Kidney (tissue), 14 donors: ENCODE measurements around the gene NKX2-2. TPM values are rescaled to one million over a fixed set of nuclear protein-coding genes. Genes with fewer than 3 reads are reported as not detected.

ENCODE experiments used
- DNase-seq, 5 donors: peaks; one replicate each; pipeline ENCODE4 v3.0.0-alpha.2; 2013 to 2020
- FAIRE-seq: peaks from 2 replicates; lab custom pipeline; 2012; peaks lifted over from hg19 to GRCh38; lab: Jason Lieb, UNC
- H3K27ac ChIP-seq, 2 donors: one replicate each; pipeline ENCODE4 v1.7.0; 2013; ENCODE audit warnings: low read depth in 2 of 2, low read length in 2 of 2, inconsistent platforms in 1 of 2
- H3K27me3 ChIP-seq: one replicate; pipeline ENCODE4 v1.7.1; 2013; ENCODE audit warnings: low read length, inconsistent platforms; ENCODE audit not compliant: control insufficient read depth, insufficient read depth
- H3K36me3 ChIP-seq, 3 donors: one replicate each; pipeline versions ENCODE4 v1.7.0 to v1.7.1; 2013; ENCODE audit warnings: low read length in 3 of 3, control low read depth in 1 of 3, inconsistent platforms in 1 of 3; ENCODE audit not compliant: insufficient read depth in 3 of 3, control insufficient read depth in 2 of 3
- H3K4me1 ChIP-seq, 3 donors: one replicate each; pipeline versions ENCODE4 v1.7.0 to v1.7.1; 2013; ENCODE audit warnings: low read length in 3 of 3, inconsistent platforms in 1 of 3, low read depth in 1 of 3; ENCODE audit not compliant: control insufficient read depth in 2 of 3, insufficient read depth in 2 of 3
- H3K4me3 ChIP-seq, 3 donors: one replicate each; pipeline versions ENCODE4 v1.7.0 to v1.8.1; 2013; ENCODE audit warnings: low read length in 3 of 3, control low read depth in 1 of 3, inconsistent platforms in 1 of 3
- H3K9ac ChIP-seq, 3 donors: one replicate each; pipeline versions ENCODE4 v1.7.0 to v1.7.1; 2013; ENCODE audit warnings: low read length in 3 of 3, control low read depth in 1 of 3, inconsistent platforms in 1 of 3
- H3K9me3 ChIP-seq, 3 donors: one replicate each; pipeline versions ENCODE4 v1.7.0 to v1.7.1; 2013; ENCODE audit warnings: low read length in 3 of 3, control low read depth in 1 of 3, inconsistent platforms in 1 of 3; ENCODE audit not compliant: control insufficient read depth in 2 of 3, insufficient read depth in 1 of 3
- intact Hi-C: fragments of 100-400 bp; cut with DNase I; formaldehyde crosslinking; loops from one replicate; pipeline ENCODE4 v1.11.1; 2022
- polyA plus RNA-seq: library from polyadenylated mRNA; stranded (reverse); fragments of 350-450 nt; fragmentation: Illumina TruSeq; extraction: RNeasy Lipid Tissue Mini Kit (QIAGEN cat#74804); gene quantifications from one replicate; pipeline ENCODE4 v1.2.3, GENCODE V29; 2014; ENCODE audit warnings: low read depth, low replicate concordance; ENCODE audit not compliant: insufficient read depth
- total RNA-seq: library from RNA; stranded (reverse); fragmentation: NEBNext Ultra II Directional; extraction: Animal tissue kit (Norgen Biotek cat#: 25700); gene quantifications from one replicate; pipeline ENCODE4 v1.2.1, GENCODE V29; 2021
- TF ChIP-seq, protein P1 (sequence below): IDR thresholded peaks from 3 replicates; pipeline ENCODE4 v1.5.1; 2012; ENCODE audit warnings: mild to moderate bottlenecking, moderate library complexity, borderline replicate concordance; ENCODE audit not compliant: insufficient read depth; ENCODE audit errors: extremely low read depth
- donor health status: control.
- donor health status: control.
- donor health status: control.
- donor health status: control.
- donor health status: control.
- donor health status: DM: yes; HTN: yes; CAD: no.
- donor health status: Normal renal cell carcinoma (clear cell type).

NKX2-2 gene
- total and polyA plus RNA-seq, 2 donors from 2014 or later, result not detected

DNA sequence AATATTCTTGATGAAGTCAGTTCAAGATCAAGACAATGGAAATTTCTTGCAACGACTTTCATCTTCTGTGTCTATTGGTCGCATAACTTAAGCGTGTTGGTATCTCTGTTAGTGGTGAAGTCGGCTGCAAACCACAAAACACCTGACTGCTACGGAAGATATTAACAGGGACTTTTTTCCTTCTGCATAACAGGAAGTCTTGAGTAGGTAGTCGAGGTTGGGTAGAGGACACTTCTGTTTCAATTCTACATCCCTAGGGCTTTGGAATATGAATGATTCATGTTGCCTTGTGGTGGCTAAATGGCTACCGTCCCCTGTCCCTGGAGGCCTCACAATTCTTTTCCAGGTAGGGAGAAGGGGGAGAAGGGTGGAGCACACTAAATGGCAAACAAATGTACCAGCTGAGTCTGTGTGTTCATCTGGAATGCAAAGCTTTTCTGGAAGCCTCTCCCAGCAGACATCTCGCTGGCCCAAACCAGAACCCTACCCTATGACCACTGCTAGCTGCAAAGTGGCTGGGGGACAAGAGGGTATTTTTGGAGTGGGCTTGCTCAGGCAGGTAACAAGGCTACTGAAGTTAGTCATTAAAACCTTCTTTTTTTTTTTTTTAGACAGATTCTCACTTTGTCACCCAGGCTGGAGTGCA lies 34.6 kb upstream of the NKX2-2 start:
- DNase-seq (no peak), FAIRE-seq (no peak)
- Histone ChIP-seq H3K27ac (no peak overlapping the region), H3K9ac (no peak overlapping the region), H3K27me3 (no peaks in the 10 kb centered on the region), H3K36me3 (no peaks in the 10 kb centered on the region), H3K4me3 (no peak overlapping the region), H3K9me3 (no peaks in the 10 kb centered on the region), H3K4me1 (no peaks in the 10 kb centered on the region)
- intact Hi-C loops, result no loop called here
- TF ChIP-seq, protein P1, sequence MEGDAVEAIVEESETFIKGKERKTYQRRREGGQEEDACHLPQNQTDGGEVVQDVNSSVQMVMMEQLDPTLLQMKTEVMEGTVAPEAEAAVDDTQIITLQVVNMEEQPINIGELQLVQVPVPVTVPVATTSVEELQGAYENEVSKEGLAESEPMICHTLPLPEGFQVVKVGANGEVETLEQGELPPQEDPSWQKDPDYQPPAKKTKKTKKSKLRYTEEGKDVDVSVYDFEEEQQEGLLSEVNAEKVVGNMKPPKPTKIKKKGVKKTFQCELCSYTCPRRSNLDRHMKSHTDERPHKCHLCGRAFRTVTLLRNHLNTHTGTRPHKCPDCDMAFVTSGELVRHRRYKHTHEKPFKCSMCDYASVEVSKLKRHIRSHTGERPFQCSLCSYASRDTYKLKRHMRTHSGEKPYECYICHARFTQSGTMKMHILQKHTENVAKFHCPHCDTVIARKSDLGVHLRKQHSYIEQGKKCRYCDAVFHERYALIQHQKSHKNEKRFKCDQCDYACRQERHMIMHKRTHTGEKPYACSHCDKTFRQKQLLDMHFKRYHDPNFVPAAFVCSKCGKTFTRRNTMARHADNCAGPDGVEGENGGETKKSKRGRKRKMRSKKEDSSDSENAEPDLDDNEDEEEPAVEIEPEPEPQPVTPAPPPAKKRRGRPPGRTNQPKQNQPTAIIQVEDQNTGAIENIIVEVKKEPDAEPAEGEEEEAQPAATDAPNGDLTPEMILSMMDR, result no peak

DNA sequence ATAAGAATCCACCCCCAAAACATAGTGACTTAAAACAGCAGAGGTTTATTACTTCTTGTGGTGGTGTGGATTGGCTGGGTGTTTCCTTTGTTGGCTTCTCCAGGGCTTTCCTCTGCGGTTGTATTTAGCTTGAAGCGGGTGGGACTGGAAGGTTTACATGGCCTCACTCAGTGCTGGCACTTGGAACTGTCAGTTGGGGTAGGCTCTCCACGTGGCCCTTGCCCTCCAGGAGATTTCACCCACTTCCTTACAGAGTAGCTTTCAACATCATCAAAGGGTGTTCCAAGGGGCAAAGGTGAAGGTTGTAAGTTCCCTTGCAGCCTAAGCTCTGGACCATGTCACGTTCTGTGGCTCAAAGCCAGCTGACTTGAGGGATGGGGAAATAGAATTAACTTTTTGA lies 32.5 kb upstream of the NKX2-2 start:
- FAIRE-seq (no peak), DNase-seq (no peak)
- Histone ChIP-seq H3K27me3 (no peaks in the 10 kb centered on the region), H3K27ac (no peak overlapping the region), H3K4me1 (no peaks in the 10 kb centered on the region), H3K4me3 (no peak overlapping the region), H3K36me3 (no peaks in the 10 kb centered on the region), H3K9ac (no peak overlapping the region), H3K9me3 (no peaks in the 10 kb centered on the region)
- TF ChIP-seq, protein P1, result no peak
- intact Hi-C loops, result no loop called here

DNA sequence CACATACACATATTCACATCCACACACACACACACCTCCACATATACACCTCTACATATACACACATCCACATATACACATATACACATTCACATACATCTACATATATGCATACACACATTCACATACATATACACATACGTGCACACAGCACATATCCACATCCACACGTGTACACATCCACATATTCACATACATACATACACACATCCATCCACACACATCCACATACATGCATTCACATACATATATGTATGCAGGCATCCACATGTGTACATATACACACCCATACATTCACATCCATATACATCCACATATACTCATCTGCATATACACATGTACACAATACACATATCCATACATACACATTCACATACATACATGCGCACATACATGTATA lies 25.6 kb upstream of the NKX2-2 start:
- TF ChIP-seq, protein P1, result no peak
- Histone ChIP-seq H3K9me3 (peaks cover 0 to 4% (median 0%) of the 10 kb centered on the region in 3 donors), H3K9ac (no peak overlapping the region), H3K27ac (no peak overlapping the region), H3K36me3 (no peaks in the 10 kb centered on the region), H3K4me3 (no peak overlapping the region), H3K4me1 (no peaks in the 10 kb centered on the region), H3K27me3 (no peaks in the 10 kb centered on the region)
- FAIRE-seq (no peak), DNase-seq (no peak)
- intact Hi-C loops, result no loop called here

DNA sequence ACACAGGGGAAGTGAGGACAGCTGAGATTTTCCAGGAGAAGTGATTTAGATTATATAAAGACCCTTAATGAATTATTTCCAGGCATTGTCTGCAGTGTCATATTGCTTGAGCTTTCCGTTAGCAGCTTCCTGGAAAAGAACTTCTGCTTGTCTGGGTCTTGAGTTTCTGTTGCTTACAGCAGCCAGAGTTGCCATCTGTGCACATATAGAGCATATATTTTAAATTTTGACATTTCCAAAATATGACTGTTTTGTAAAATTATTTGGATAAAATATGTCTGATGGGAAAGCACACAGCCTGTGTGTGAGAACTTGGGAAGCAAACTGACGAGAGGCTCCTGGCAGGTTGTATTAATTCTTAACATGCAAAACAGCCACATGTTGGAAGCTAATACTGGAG lies 21.0 kb upstream of the NKX2-2 start:
- H3K27me3 ChIP-seq, result no peaks in the 10 kb centered on the region
- FAIRE-seq, result no peak

More for the DNA sequence above, 21.0 kb upstream of the NKX2-2 start:
- intact Hi-C loops, result no loop called here
- no peak overlapping the region for H3K27ac ChIP-seq
- H3K9me3 ChIP-seq, result peaks cover 0 to 4% (median 0%) of the 10 kb centered on the region in 3 donors
- H3K9ac ChIP-seq, result no peak overlapping the region
- DNase-seq, result no peak
- H3K36me3 ChIP-seq, result no peaks in the 10 kb centered on the region
- H3K4me1 ChIP-seq, result no peaks in the 10 kb centered on the region
- H3K4me3 ChIP-seq, result no peak overlapping the region
- TF ChIP-seq, protein P1, result no peak
